GM19455 (cell line): ENCODE measurements around the gene PARN.
"Not testable (repeated sequence)": the region's sequence is repeated elsewhere in the genome, so short reads cannot be mapped to it uniquely, and the experiment has no call there.

Experiments
- ATAC-seq: cut with Tn5 transposase; IDR thresholded peaks from one replicate; pipeline ENCODE4 v1.9.1; 2021; ENCODE audit not compliant: unreplicated experiment

Gene PARN

GRCh38 chr16:14629919-14630619, at the start of gene PARN:
Gene PARN, minus strand, starts transcription at chr16:14630260. Its CDS starts 135 bp downstream, at chr16:14630125.
- peak; percentile 50 for ATAC-seq

- ATAC-seq, result no peak
Measured at GRCh38 chr16:14678748-14679497, 48.9 kb upstream of the PARN start.

- ATAC-seq, result no peak
Measured at GRCh38 chr16:14677627-14678026, 47.6 kb upstream of the PARN start.

- no peak for ATAC-seq
Measured at GRCh38 chr16:14676633-14677032, 46.6 kb upstream of the PARN start.

- peak; percentile 65 for ATAC-seq
Measured at GRCh38 chr16:14672403-14672971, 42.4 kb upstream of the PARN start.

GRCh38 chr16:14669776-14670175, 39.7 kb upstream of the PARN start:
- no peak for ATAC-seq

- ATAC-seq, result no peak
Measured at GRCh38 chr16:14668556-14669223, 38.6 kb upstream of the PARN start.

- ATAC-seq, result no peak
Measured at GRCh38 chr16:14667347-14668266, 37.5 kb upstream of the PARN start.

GRCh38 chr16:14658063-14658462, 28.0 kb upstream of the PARN start:
- ATAC-seq, result peak; percentile 64

- ATAC-seq, result no peak
Measured at GRCh38 chr16:14652726-14653125, 22.7 kb upstream of the PARN start.

- no peak for ATAC-seq
Measured at GRCh38 chr16:14650629-14651028, 20.6 kb upstream of the PARN start.

GRCh38 chr16:14649816-14650215, 19.8 kb upstream of the PARN start:
- no peak for ATAC-seq

- ATAC-seq, result no peak
Measured at GRCh38 chr16:14641926-14642325, 11.9 kb upstream of the PARN start.

GRCh38 chr16:14641206-14641605, 11.1 kb upstream of the PARN start:
- ATAC-seq, result no peak

- no peak for ATAC-seq
Measured at GRCh38 chr16:14640538-14640937, 10.5 kb upstream of the PARN start.

- not testable (repeated sequence) for ATAC-seq
Measured at GRCh38 chr16:14636951-14637240, 6.8 kb upstream of the PARN start.

GRCh38 chr16:14636179-14636950, 6.3 kb upstream of the PARN start:
- not testable (repeated sequence) for ATAC-seq

- no peak for ATAC-seq
Measured at GRCh38 chr16:14635395-14636165, 5.5 kb upstream of the PARN start.

GRCh38 chr16:14634389-14634725, 4.3 kb upstream of the PARN start:
- no peak for ATAC-seq
